VCaP (cell line): ENCODE measurements around the gene CNOT2.

Source experiments
- H3K27ac ChIP-seq: fragments of 450-650 bp; 2 replicates; pipeline ENCODE4 v1.5.1; 2017
- CTCF ChIP-seq: fragments of 450-650 bp; conservative IDR thresholded peaks from 2 replicates; pipeline ENCODE4 v1.5.1; 2017; ENCODE audit warnings: mild to moderate bottlenecking, moderate library complexity

CNOT2 gene

GRCh38 chr12:70242695-70243509 lies at the start of gene CNOT2:
Gene CNOT2 (plus strand): TSS chr12:70243433. CDS start chr12:70278227, 34,794 bp downstream.
- peak within 1 kb of the TSS; percentile 99 for H3K27ac ChIP-seq
- TF ChIP-seq CTCF: no peak

- no peak overlapping the region for H3K27ac ChIP-seq
- no peak for TF ChIP-seq CTCF
Measured at GRCh38 chr12:70194076-70194475, 49.2 kb upstream of the CNOT2 start.

- peak overlapping the region; percentile 1; the same call in 1 of the 2 replicates for H3K27ac ChIP-seq
- no peak for TF ChIP-seq CTCF
Measured at GRCh38 chr12:70196811-70197281, 46.4 kb upstream of the CNOT2 start.

GRCh38 chr12:70197345-70197744 lies 45.9 kb upstream of the CNOT2 start:
- no peak for TF ChIP-seq CTCF

GRCh38 chr12:70213707-70214106 lies 29.5 kb upstream of the CNOT2 start:
- TF ChIP-seq CTCF: no peak
- no peak overlapping the region for H3K27ac ChIP-seq

More at GRCh38 chr12:70197345-70197744, 45.9 kb upstream of the CNOT2 start:
- H3K27ac ChIP-seq: peak overlapping the region; percentile 1; the same call in 1 of the 2 replicates

GRCh38 chr12:70214972-70215617 lies 28.1 kb upstream of the CNOT2 start:
- no peak overlapping the region for H3K27ac ChIP-seq
- no peak for TF ChIP-seq CTCF

- H3K27ac ChIP-seq: no peak overlapping the region
- TF ChIP-seq CTCF: no peak
Measured at GRCh38 chr12:70217416-70217815, 25.8 kb upstream of the CNOT2 start.
